GM12878 (cell line): ENCODE measurements around the gene MTAP. TPM values are rescaled to one million over a fixed set of nuclear protein-coding genes. Genes with fewer than 3 reads are reported as not detected.

Source experiments
- ATAC-seq: fragments of 200-7000 bp; cut with Tn5 transposase; 3 replicates; pipeline ENCODE4 v1.9.1; 2020; ENCODE audit warnings: mild to moderate bottlenecking, moderate library complexity
- BruUV-seq: library from RNA; stranded (reverse); fragments of 400-500 nt; replicated peaks from 2 replicates; lab custom pipeline; 2021; lab: Mats Ljungman, UMichigan
- CTCF ChIA-PET: fragments of 300-600 bp; sonication (Branson Sonifier 250); formaldehyde crosslinking; extraction: SDS; loops from one replicate; lab custom pipeline; 2021; ENCODE audit warnings: inconsistent platforms; lab: Yijun Ruan, JAX
- POLR2A ChIA-PET: fragments of 350-600 bp; formaldehyde crosslinking; extraction: SDS; loops from one replicate; lab custom pipeline; 2021; ENCODE audit warnings: inconsistent platforms; lab: Charles Lee
- RAD21 ChIA-PET: fragments of 300-600 bp; sonication (Branson Sonifier 250); formaldehyde crosslinking; loops from one replicate; lab custom pipeline; 2023; ENCODE audit warnings: antibody characterized with exemption; ENCODE audit not compliant: unreplicated experiment; lab: Charles Lee
- SMC1A ChIA-PET: fragments of 300-600 bp; sonication (Branson Sonifier 250); formaldehyde crosslinking; loops from one replicate; lab custom pipeline; 2023; ENCODE audit not compliant: unreplicated experiment, uncharacterized antibody; lab: Charles Lee
- DNase-seq: peaks from one replicate; pipeline ENCODE4 v3.0.0-alpha.2; 2011; ENCODE audit warnings: low read depth, low spot score
- FAIRE-seq: peaks from 3 replicates; lab custom pipeline; 2011; peaks lifted over from hg19 to GRCh38; lab: Jason Lieb, UNC
- H2AFZ ChIP-seq: 2 replicates; pipeline ENCODE4 v1.6.0; 2011; ENCODE audit warnings: low read depth, low read length, control low read depth; ENCODE audit not compliant: control insufficient read depth
- H3K27ac ChIP-seq: 2 replicates; pipeline ENCODE4 v1.5.1; 2011; ENCODE audit warnings: control low read depth; ENCODE audit not compliant: control insufficient read depth, insufficient read depth
- H3K27me3 ChIP-seq, 2 experiments: replicated peaks in 1 of 2; 2 replicates each; pipeline versions ENCODE4 v1.6.0 to v1.6.1; 2011; ENCODE audit warnings: low read length in 1 of 2; ENCODE audit not compliant: control insufficient read depth in 2 of 2, insufficient read depth in 2 of 2
- H3K36me3 ChIP-seq, 2 experiments: 2 replicates each; pipeline ENCODE4 v1.5.1; 2011; ENCODE audit warnings: low read length in 1 of 2; ENCODE audit not compliant: control insufficient read depth in 2 of 2, insufficient read depth in 2 of 2
- H3K4me1 ChIP-seq: 2 replicates; pipeline ENCODE4 v1.6.1; 2011; ENCODE audit warnings: mild to moderate bottlenecking, low read length, moderate library complexity, mixed read lengths; ENCODE audit not compliant: control insufficient read depth, insufficient read depth
- H3K4me2 ChIP-seq: 2 replicates; pipeline ENCODE4 v1.6.0; 2011; ENCODE audit warnings: control low read depth; ENCODE audit not compliant: control insufficient read depth, insufficient read depth
- H3K4me3 ChIP-seq: fragments of 200-600 bp; sonication (generic); 2 replicates; pipeline ENCODE4 v1.5.1; 2016
- H3K79me2 ChIP-seq: 2 replicates; pipeline ENCODE4 v1.6.0; 2011; ENCODE audit warnings: low read length; ENCODE audit not compliant: control insufficient read depth, insufficient read depth
- H3K9ac ChIP-seq: 2 replicates; pipeline ENCODE4 v1.8.0; 2011; ENCODE audit warnings: low read length, control low read depth, mixed read lengths; ENCODE audit not compliant: control insufficient read depth, insufficient read depth
- H3K9me3 ChIP-seq: replicated peaks from 3 replicates; pipeline ENCODE4 v1.5.1; 2011; ENCODE audit warnings: mild to moderate bottlenecking, low read length; ENCODE audit not compliant: control insufficient read depth, insufficient read depth
- H4K20me1 ChIP-seq: 2 replicates; pipeline ENCODE4 v1.6.0; 2011; ENCODE audit not compliant: control insufficient read depth, insufficient read depth
- MEF2B ChIP-seq: fragments of 450-650 bp; IDR thresholded peaks from 2 replicates; pipeline ENCODE4 v1.6.1; 2018; ENCODE audit warnings: mild to moderate bottlenecking, moderate library complexity; ENCODE audit not compliant: partially characterized antibody, poor library complexity, severe bottlenecking
- RUNX3 ChIP-seq: IDR thresholded peaks from 2 replicates; pipeline ENCODE4 v1.6.1; 2012; ENCODE audit warnings: low read length, inconsistent platforms
- ZNF384 ChIP-seq: IDR thresholded peaks from 2 replicates; pipeline ENCODE4 v1.6.1; 2012; ENCODE audit warnings: low read depth, mild to moderate bottlenecking, low read length, improper control_type of control experiment, borderline replicate concordance
- WGBS: methylation state at CpG from one replicate; pipeline ENCODE4 v1.1.6; 2016; ENCODE audit warnings: low lambda C conversion rate; ENCODE audit not compliant: insufficient replicate concordance, insufficient coverage; ENCODE audit errors: missing lambda C conversion rate; 5-methylcytosine and 5-hydroxymethylcytosine counted together
- in situ Hi-C: fragments of 300-500 bp; cut with MboI; formaldehyde crosslinking; loops from 9 replicates; pipeline ENCODE4 v1.14.3; 2018; ENCODE audit warnings: mixed read lengths
- intact Hi-C: fragments of 100-400 bp; cut with micrococcal nuclease; formaldehyde crosslinking; loops from one replicate; pipeline ENCODE4 v1.14.2; 2022; ENCODE audit not compliant: unreplicated experiment
- polyA plus RNA-seq, 11 experiments: library from polyadenylated mRNA; depleted of rRNA in 4 of 11; unstranded in 6 of 11; stranded (reverse) in 5 of 11; fragments of >200 nt; fragmentation: Nextera tagmentation in 4 of 11; fragmentation: Illumina TruSeq in 1 of 11; extraction: Ambion mirVana in 4 of 11; extraction: Trizol in 1 of 11; gene quantifications; 1 replicate in 1 of 11; 2 replicates in 10 of 11; pipeline versions ENCODE4 v1.2.1 to v1.2.3, GENCODE V29; 2011 to 2016; ENCODE audit warnings: inconsistent platforms in 2 of 11, missing spikeins in 2 of 11, low read depth in 1 of 11
- total RNA-seq, 4 experiments: library from RNA; depleted of rRNA in 3 of 4; stranded (reverse); fragments of >200 nt in 3 of 4; fragmentation: Illumina TruSeq in 1 of 4; extraction: Trizol in 1 of 4; gene quantifications; 2 replicates each; pipeline versions ENCODE4 v1.2.1 to v1.2.3, GENCODE V29; 2013 to 2021

MTAP gene
- total and polyA plus RNA-seq, 10 of the 15 experiments (the other 5 are each of a cell fraction or from before 2014, with no cell fraction given): 16.4 to 29.9 (median 22.6) TPM

GRCh38 chr9:21875893-21876292 is 73.5 kb downstream of the MTAP start:
- Histone ChIP-seq H3K4me1 (no peaks in the 10 kb centered on the region), H3K27me3 (no peaks in the 10 kb centered on the region), H4K20me1 (no peaks in the 10 kb centered on the region), H3K79me2 (no peaks in the 10 kb centered on the region), H3K27ac (no peak overlapping the region), H3K4me3 (no peak overlapping the region), H3K9ac (no peak overlapping the region), H2AFZ (no peak overlapping the region), H3K9me3 (peaks cover 3% of the 10 kb centered on the region; the same call in 2 of the 3 replicates), H3K4me2 (no peak overlapping the region), H3K36me3 (no peaks in the 10 kb centered on the region; a peak in 1 of 4 replicates)
- in situ Hi-C loops: no loop called here
- DNase-seq (no peak), ATAC-seq (no peak; the same call in 1 of the 3 replicates), FAIRE-seq (no peak)
- CTCF ChIA-PET: interaction anchor here (0.8 kb wide), 1 partner anchor 367 kb away, joined by 3 read pairs; no protein-coding TSS in a partner anchor
- no TSS peak for BruUV-seq
- intact Hi-C loops: no loop called here
- TF ChIP-seq RUNX3 (peak; percentile 30; the same call in 1 of the 2 replicates), ZNF384 (no peak)
- POLR2A ChIA-PET: no interaction called here
- WGBS: 81% methylated on average over 4 of the region's 4 CpGs
- RAD21 ChIA-PET: no interaction called here
- SMC1A ChIA-PET: no interaction called here

- TF ChIP-seq MEF2B: no peak
- no peaks in the 10 kb centered on the region for H3K27me3 ChIP-seq
- H2AFZ ChIP-seq: no peak overlapping the region
- ATAC-seq: peak; percentile 53
- intact Hi-C loops: no loop called here
- no peak overlapping the region for H3K9ac ChIP-seq
- FAIRE-seq: no peak
- no peaks in the 10 kb centered on the region for H3K79me2 ChIP-seq
- ChIA-PET POLR2A (no interaction called here), SMC1A (interaction anchor here (1.0 to 1.6 kb wide), 3 partner anchors 70 to 125 kb away, joined by 3 to 4 read pairs (median 4); partner anchors contain the start of genes CDKN2A, CDKN2B and CDKN2B-AS1), CTCF (interaction anchor here (0.6 to 1.3 kb wide), 3 partner anchors 18 to 125 kb away, joined by 3 to 5 read pairs (median 3); partner anchors contain the start of gene CDKN2B), RAD21 (no interaction called here)
- H4K20me1 ChIP-seq: no peaks in the 10 kb centered on the region
- no peaks in the 10 kb centered on the region for H3K36me3 ChIP-seq
- peaks cover 1% of the 10 kb centered on the region; the same call in 1 of the 3 replicates for H3K9me3 ChIP-seq
- 67% methylated on average over 3 of the region's 3 CpGs for WGBS
- H3K4me3 ChIP-seq: no peak overlapping the region
- no peak for DNase-seq
- in situ Hi-C loops: no loop called here
- BruUV-seq: no TSS peak
- H3K4me2 ChIP-seq: no peak overlapping the region
- H3K27ac ChIP-seq: no peak overlapping the region
- no peaks in the 10 kb centered on the region for H3K4me1 ChIP-seq
These were observed 81.2 kb downstream of the MTAP start for GRCh38 chr9:21883642-21884041.
